Ascending aorta (tissue), 2 donors: ENCODE measurements around the gene PLB1. TPM values are rescaled to one million over a fixed set of nuclear protein-coding genes. Genes with fewer than 3 reads are reported as not detected.

Experiments
- DNase-seq, 2 donors: peaks; one replicate each; pipeline ENCODE4 v3.0.0-alpha.2; 2019; ENCODE audit warnings: low spot score in 2 of 2
- H3K27ac ChIP-seq, 2 donors: fragments of 200-600 bp; sonication (generic); one replicate each; pipeline ENCODE4 v1.5.1; 2016 to 2017; ENCODE audit warnings: mild to moderate bottlenecking in 1 of 2
- H3K27me3 ChIP-seq: fragments of 200-600 bp; sonication (generic); one replicate; pipeline ENCODE4 v1.5.1; 2017
- H3K36me3 ChIP-seq, 2 donors: fragments of 200-600 bp; sonication (generic); one replicate each; pipeline ENCODE4 v1.5.1; 2016
- H3K4me1 ChIP-seq, 2 donors: fragments of 200-600 bp; sonication (generic); one replicate each; pipeline ENCODE4 v1.5.1; 2016 to 2017; ENCODE audit warnings: mild to moderate bottlenecking in 1 of 2
- H3K4me3 ChIP-seq, 2 donors: fragments of 200-600 bp; sonication (generic); one replicate each; pipeline ENCODE4 v1.5.1; 2016 to 2017; ENCODE audit warnings: mild to moderate bottlenecking in 1 of 2
- H3K9me3 ChIP-seq, 2 donors: fragments of 200-600 bp; sonication (generic); one replicate each; pipeline ENCODE4 v1.5.1; 2016
- intact Hi-C: fragments of 100-400 bp; cut with DNase I; formaldehyde crosslinking; loops from one replicate; pipeline ENCODE4 v1.15.1; 2023
- total RNA-seq: library from RNA; depleted of rRNA; stranded (reverse); fragments of >200 nt; gene quantifications from one replicate; pipeline ENCODE4 v1.1.0, GENCODE V29; 2016
- TF ChIP-seq, protein P1 (sequence below), 3 experiments: fragments of 200-600 bp in 2 of 3; fragments of 450-650 bp in 1 of 3; sonication (generic) in 2 of 3; IDR thresholded peaks; one replicate each; pipeline ENCODE4 v1.5.1; 2016 to 2019; ENCODE audit warnings: antibody characterized with exemption in 3 of 3, mild to moderate bottlenecking in 1 of 3, moderate library complexity in 1 of 3

PLB1 gene
- total RNA-seq, 1 donor from 2014 or later = 9.7 TPM

DNA sequence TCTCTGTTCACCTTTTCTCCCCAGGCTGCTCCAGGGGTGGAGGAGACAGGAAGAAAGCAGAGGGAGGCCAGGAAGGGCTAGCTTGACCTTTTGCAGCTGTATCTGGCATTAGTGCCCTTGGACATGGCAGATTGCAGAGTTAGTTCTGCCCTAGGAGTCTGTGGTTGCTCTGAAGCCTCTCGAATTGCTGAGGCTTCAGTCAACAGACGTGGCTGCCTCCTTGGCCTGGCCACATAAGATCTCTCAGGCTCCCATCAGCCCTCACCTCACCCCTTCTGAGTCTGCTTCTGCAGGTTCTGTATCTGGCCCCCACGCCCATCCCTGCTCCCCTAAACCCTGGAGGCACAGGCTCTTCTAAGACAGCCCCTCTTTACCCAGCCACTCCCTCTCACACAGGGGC lies 18.2 kb upstream of the PLB1 start:
- Histone ChIP-seq H3K36me3 (no peaks in the 10 kb centered on the region), H3K27ac (no peak overlapping the region), H3K4me3 (no peak overlapping the region), H3K27me3 (no peaks in the 10 kb centered on the region), H3K9me3 (no peaks in the 10 kb centered on the region), H3K4me1 (no peaks in the 10 kb centered on the region)
- intact Hi-C loops = no loop called here
- TF ChIP-seq, protein P1, sequence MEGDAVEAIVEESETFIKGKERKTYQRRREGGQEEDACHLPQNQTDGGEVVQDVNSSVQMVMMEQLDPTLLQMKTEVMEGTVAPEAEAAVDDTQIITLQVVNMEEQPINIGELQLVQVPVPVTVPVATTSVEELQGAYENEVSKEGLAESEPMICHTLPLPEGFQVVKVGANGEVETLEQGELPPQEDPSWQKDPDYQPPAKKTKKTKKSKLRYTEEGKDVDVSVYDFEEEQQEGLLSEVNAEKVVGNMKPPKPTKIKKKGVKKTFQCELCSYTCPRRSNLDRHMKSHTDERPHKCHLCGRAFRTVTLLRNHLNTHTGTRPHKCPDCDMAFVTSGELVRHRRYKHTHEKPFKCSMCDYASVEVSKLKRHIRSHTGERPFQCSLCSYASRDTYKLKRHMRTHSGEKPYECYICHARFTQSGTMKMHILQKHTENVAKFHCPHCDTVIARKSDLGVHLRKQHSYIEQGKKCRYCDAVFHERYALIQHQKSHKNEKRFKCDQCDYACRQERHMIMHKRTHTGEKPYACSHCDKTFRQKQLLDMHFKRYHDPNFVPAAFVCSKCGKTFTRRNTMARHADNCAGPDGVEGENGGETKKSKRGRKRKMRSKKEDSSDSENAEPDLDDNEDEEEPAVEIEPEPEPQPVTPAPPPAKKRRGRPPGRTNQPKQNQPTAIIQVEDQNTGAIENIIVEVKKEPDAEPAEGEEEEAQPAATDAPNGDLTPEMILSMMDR (IDR thresholded peaks at IDR 0.05) = no peak
- DNase-seq = peak in 1 of 2 donors; percentile 43

- Histone ChIP-seq H3K4me1 (no peaks in the 10 kb centered on the region), H3K4me3 (no peak overlapping the region), H3K9me3 (no peaks in the 10 kb centered on the region), H3K27me3 (no peaks in the 10 kb centered on the region), H3K36me3 (no peaks in the 10 kb centered on the region), H3K27ac (no peak overlapping the region)
- intact Hi-C loops = no loop called here
- DNase-seq = peak in 1 of 2 donors; percentile 16
- TF ChIP-seq, protein P1 (IDR thresholded peaks at IDR 0.05) = no peak
Measured at GRCh38 chr2:28480403-28481049, 15.3 kb upstream of the PLB1 start.

DNA sequence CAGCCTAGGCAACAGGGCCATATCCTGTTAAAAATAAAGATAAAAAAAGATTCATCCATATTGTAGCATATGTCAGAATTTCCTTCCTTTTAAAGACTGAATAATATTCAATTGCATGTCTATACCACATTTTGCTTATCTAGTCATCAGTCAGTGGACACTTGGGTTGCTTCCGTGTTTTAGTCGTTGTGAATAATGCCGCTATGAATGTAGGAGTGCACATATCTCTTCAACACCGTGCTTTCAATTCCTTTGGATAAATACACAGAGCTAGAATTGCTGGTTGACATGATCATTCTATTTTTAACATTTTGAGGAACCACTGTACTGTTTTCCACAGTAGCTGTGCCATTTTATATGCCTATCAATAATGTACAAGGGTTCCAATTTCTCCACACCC lies 14.0 kb upstream of the PLB1 start:
- Histone ChIP-seq H3K36me3 (no peaks in the 10 kb centered on the region), H3K27ac (no peak overlapping the region)

GRCh38 chr2:28484835-28485234 lies 11.0 kb upstream of the PLB1 start:
- Histone ChIP-seq H3K9me3 (no peaks in the 10 kb centered on the region), H3K27me3 (no peaks in the 10 kb centered on the region), H3K27ac (no peak overlapping the region), H3K4me1 (no peaks in the 10 kb centered on the region), H3K36me3 (no peaks in the 10 kb centered on the region), H3K4me3 (no peak overlapping the region)
- intact Hi-C loops = no loop called here
- no peak for DNase-seq
- TF ChIP-seq, protein P1 (IDR thresholded peaks at IDR 0.05) = no peak

More for the DNA sequence above, 14.0 kb upstream of the PLB1 start:
- Histone ChIP-seq H3K27me3 (no peaks in the 10 kb centered on the region), H3K4me3 (no peak overlapping the region), H3K4me1 (no peaks in the 10 kb centered on the region), H3K9me3 (no peaks in the 10 kb centered on the region)
- DNase-seq = no peak
- TF ChIP-seq, protein P1 (IDR thresholded peaks at IDR 0.05) = no peak
- intact Hi-C loops = no loop called here

GRCh38 chr2:28486526-28486925 lies 9.3 kb upstream of the PLB1 start:
- H3K4me1 ChIP-seq = no peaks in the 10 kb centered on the region
- TF ChIP-seq, protein P1 (IDR thresholded peaks at IDR 0.05) = no peak
- no peak overlapping the region for H3K4me3 ChIP-seq
- intact Hi-C loops = no loop called here
- DNase-seq = no peak
- H3K9me3 ChIP-seq = no peaks in the 10 kb centered on the region
- H3K36me3 ChIP-seq = no peaks in the 10 kb centered on the region
- no peaks in the 10 kb centered on the region for H3K27me3 ChIP-seq
- no peak overlapping the region for H3K27ac ChIP-seq

DNA sequence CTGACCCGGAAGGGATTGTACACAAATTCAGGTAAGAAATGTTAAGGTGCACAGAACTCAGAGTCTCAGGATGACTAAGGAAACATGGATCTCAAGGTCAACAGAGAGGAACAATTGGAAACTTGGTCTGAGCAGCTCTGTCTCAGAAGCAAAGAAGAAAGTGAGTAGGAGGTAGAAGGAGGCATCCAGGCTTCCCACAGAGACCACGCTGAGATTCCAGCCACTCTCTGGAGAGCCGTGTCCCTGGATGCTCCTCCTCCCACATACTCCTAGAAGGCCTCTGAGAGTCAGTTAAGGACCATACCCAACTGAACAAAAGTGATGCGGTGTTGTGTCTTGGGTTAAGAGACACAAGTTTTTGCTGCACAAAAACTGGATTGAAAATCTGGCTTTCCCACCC lies 8.6 kb upstream of the PLB1 start:
- Histone ChIP-seq H3K36me3 (no peaks in the 10 kb centered on the region), H3K27me3 (no peaks in the 10 kb centered on the region), H3K4me1 (no peaks in the 10 kb centered on the region), H3K27ac (no peak overlapping the region), H3K4me3 (no peak overlapping the region), H3K9me3 (no peaks in the 10 kb centered on the region)
- peak in 1 of 2 donors; percentile 9 for DNase-seq
- TF ChIP-seq, protein P1 (IDR thresholded peaks at IDR 0.05) = no peak
- intact Hi-C loops = no loop called here
